Cardiac fibroblast (primary cell): ENCODE results near the gene IMPDH1.

Experiments
- DNase-seq, 2 donors: peaks; one replicate each; pipeline versions ENCODE4 v3.0.0 to v3.0.0-alpha.2; 2010; ENCODE audit warnings: low read depth in 2 of 2
- H3K4me3 ChIP-seq, 2 donors: replicated peaks in 1 of 2; 1 replicate in 1 of 2; 2 replicates in 1 of 2; pipeline ENCODE4 v1.5.1; 2011; ENCODE audit warnings: low read depth in 2 of 2, low read length in 2 of 2, mild to moderate bottlenecking in 2 of 2, moderate library complexity in 1 of 2
- TF ChIP-seq, protein P1 (sequence below): IDR thresholded peaks from one replicate; pipeline ENCODE4 v1.5.1; 2011; ENCODE audit warnings: low read depth, mild to moderate bottlenecking, low read length, inconsistent platforms

Gene IMPDH1

DNA sequence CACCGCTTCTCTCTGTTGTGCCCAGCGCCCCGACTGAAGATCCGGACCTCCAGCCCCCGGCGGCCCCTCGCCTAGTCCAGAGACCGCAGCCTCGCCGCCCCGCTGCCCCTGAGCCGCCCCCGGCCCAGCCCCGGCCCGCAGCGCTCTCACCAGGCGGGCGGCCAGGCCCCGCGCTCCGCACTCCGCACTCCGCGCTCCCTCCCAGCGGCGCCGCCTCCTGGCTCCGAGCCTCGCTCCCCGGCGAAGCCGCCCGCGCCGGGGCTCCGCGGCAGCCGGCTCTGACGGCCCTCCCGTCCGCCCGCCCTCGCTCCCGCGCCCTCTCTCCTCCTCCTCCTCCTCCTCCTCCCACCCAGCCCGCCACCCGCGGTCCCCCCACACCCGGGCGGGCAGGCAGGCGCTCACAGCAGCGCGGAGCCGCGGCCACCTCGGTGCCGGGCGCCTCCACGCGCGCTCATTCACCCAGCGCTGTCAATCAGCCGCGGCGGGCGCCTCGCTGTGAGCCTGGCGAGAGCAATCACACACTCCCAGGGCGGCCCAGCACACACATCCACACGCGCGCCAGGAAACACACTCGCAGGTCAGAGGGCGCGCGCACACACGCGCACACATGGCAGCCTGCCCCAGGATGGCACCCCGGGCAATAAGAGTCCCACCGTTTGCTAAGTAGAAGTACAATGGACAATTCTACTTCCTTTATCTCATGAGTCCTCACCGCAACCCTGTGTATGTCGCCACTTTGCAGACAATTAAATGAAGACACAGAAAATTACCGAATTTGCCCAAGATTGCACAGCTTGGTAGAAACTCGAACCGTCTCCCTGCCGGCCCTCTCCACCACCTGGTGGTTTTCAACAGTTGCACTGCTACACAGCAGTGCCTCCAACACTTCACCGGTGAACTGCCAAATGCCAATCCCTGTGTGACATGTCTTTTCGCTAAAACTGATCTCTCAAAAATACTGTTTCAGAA is 48.1 kb downstream of the IMPDH1 start, which contains the start of gene PRRT4:
PRRT4 (minus strand) TSS at position 280 of the 969 bp plus-strand sequence.
- TF ChIP-seq, protein P1, sequence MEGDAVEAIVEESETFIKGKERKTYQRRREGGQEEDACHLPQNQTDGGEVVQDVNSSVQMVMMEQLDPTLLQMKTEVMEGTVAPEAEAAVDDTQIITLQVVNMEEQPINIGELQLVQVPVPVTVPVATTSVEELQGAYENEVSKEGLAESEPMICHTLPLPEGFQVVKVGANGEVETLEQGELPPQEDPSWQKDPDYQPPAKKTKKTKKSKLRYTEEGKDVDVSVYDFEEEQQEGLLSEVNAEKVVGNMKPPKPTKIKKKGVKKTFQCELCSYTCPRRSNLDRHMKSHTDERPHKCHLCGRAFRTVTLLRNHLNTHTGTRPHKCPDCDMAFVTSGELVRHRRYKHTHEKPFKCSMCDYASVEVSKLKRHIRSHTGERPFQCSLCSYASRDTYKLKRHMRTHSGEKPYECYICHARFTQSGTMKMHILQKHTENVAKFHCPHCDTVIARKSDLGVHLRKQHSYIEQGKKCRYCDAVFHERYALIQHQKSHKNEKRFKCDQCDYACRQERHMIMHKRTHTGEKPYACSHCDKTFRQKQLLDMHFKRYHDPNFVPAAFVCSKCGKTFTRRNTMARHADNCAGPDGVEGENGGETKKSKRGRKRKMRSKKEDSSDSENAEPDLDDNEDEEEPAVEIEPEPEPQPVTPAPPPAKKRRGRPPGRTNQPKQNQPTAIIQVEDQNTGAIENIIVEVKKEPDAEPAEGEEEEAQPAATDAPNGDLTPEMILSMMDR, result peak; percentile 1
- DNase-seq, result peak in 1 of 2 donors; percentile 24
- peak within 1 kb of the TSS; percentile 41 to 44 for H3K4me3 ChIP-seq

DNA sequence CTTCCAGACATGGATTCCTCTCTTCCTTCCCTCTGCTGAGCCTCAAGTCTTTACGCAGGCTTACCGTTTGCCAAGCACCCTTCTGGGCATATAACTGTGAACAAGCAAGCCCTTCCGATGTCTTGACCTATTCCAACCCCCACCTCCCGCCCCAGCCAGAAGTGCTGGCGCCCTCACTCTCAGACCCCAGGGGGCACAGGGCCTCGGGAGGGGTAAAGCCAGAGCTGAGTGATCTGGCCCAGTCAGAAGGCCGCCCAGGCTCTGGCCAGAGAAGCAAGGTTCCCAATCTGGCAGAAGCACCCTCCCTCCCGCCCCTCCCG is 49.5 kb downstream of the IMPDH1 start:
- peak in 1 of 2 donors; percentile 64 for DNase-seq
- TF ChIP-seq, protein P1, result no peak
- no peak overlapping the region for H3K4me3 ChIP-seq

- H3K4me3 ChIP-seq, result no peak overlapping the region
- TF ChIP-seq, protein P1, result no peak
- no peak for DNase-seq
Observed at GRCh38 chr7:128359939-128360338, 49.8 kb downstream of the IMPDH1 start.

DNA sequence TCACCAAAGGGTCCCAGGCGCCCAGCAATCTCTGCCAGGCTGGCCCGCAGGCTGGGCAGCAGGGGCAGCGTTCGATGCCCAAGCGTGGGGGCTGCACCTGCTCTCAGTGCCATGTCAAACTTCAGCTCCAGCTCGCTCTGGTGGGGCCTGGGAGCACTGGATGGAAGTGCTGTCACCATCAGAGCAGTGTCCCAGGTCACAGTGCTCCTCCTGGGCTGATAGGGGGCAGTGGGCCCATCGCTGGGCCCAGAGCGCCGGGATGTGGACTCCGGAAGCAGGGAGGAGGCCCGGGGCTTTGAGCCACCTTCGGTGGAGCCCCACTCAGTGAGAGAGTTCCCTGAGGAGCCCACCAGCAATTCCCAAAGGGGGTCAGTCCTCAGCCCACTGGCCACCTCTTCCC is 50.4 kb downstream of the IMPDH1 start:
- DNase-seq, result no peak
- no peak overlapping the region for H3K4me3 ChIP-seq
- TF ChIP-seq, protein P1, result no peak

- H3K4me3 ChIP-seq, result no peak overlapping the region
- TF ChIP-seq, protein P1, result no peak
- DNase-seq, result peak in 1 of 2 donors; percentile 29
Observed at GRCh38 chr7:128358233-128358632, 51.5 kb downstream of the IMPDH1 start.

GRCh38 chr7:128357217-128357613 is 52.6 kb downstream of the IMPDH1 start:
- TF ChIP-seq, protein P1, result no peak
- DNase-seq, result no peak
- no peak overlapping the region for H3K4me3 ChIP-seq
